HG03159 (cell line): ENCODE results near the gene CEP83.
"Not testable (repeated sequence)": the region's sequence is repeated elsewhere in the genome, so short reads cannot be mapped to it uniquely, and the experiment has no call there.

Source experiments
- ATAC-seq: cut with Tn5 transposase; IDR thresholded peaks from one replicate; pipeline ENCODE4 v1.9.1; 2021; ENCODE audit warnings: mild to moderate bottlenecking, moderate library complexity; ENCODE audit not compliant: unreplicated experiment

Gene CEP83, protein sequence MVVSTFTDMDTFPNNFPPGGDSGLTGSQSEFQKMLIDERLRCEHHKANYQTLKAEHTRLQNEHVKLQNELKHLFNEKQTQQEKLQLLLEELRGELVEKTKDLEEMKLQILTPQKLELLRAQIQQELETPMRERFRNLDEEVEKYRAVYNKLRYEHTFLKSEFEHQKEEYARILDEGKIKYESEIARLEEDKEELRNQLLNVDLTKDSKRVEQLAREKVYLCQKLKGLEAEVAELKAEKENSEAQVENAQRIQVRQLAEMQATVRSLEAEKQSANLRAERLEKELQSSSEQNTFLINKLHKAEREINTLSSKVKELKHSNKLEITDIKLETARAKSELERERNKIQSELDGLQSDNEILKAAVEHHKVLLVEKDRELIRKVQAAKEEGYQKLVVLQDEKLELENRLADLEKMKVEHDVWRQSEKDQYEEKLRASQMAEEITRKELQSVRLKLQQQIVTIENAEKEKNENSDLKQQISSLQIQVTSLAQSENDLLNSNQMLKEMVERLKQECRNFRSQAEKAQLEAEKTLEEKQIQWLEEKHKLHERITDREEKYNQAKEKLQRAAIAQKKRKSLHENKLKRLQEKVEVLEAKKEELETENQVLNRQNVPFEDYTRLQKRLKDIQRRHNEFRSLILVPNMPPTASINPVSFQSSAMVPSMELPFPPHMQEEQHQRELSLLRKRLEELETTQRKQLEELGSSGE

DNA sequence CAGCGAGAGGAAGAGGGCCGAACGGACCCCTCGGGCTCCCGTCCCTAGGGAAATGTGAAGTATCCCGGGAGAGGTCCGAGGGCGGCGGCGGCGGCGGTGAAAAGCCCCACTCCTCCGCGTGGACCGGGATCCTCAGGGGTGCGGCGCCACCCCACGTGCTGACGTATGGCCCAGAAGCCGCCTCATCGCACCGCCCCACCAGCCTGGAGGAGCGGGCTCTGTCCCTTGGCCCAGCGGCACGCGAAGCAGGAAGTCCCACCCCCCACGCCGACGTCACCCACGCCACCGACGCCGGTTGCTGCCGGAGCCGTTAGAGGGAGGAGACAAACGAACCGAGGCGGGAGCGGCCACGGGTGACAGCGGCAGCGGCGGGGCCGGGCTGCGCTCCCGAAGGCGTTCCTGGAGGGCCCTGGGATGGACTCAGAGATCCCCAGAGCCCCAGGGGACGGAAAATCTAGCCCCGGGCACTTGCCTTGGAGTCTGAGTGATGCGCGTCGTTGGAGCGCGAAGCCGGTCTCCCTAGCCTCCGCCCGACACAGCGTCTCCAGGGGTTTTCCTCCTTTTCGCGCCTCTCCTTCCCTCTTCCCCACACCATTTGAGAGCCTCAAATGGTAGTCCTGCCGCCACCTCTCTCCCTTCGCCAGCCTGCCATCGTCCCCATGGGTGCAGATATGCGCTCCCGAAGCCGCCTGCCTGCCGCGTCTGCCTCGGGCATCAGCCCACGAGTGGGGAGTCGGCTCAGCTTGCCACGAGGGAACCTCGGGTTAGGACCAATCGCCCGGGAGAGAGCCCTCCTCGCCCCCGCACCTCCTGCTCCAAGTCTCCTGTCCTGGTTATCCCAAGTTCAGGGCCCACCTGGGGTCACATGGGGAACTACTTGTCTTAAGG is at the start of gene CEP83:
CEP83 (minus strand) TSS at position 140 of the 888 bp plus-strand sequence. CDS start 47,377 bp downstream, outside the sequence.
- peak; percentile 97 for ATAC-seq

DNA sequence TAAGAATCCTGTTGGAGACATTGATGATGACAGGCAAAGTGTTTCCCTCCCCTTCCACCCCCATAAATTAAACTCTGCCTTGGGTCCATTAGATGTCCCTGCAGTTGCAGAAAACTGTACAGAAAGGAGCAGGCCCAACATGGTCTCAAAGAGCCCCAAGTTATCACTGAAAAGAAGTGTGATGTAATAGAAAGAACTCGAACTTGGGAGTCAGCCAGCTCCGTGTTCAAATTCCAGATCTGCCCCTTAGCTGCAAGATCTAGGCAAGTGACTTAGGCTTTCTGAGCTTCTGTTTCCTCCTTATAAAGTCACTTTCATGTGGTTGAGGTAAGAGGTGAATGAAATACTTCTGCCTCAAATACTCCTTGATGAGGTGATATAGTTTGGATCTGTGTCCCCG is 49.6 kb upstream of the CEP83 start:
- no peak for ATAC-seq

DNA sequence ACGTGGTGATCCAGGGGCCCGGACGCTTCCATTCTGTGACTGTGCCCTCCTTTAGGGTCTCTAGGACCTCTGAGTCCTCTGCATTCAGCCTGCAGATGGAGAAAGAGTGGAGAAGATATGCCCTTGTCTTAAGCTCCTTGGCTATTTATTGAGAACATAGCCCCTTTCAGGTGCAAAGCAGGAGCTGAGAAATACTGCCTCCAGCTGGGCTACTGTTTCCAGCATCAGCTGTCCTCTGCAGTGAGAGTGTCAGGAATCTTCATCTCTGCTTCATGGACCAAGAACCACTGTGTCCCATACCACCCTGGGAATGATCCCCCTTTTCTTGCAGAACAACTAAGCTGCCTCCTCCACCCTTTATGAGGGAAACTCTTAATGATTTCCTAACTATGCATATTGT is 47.8 kb upstream of the CEP83 start:
- ATAC-seq, result no peak

DNA sequence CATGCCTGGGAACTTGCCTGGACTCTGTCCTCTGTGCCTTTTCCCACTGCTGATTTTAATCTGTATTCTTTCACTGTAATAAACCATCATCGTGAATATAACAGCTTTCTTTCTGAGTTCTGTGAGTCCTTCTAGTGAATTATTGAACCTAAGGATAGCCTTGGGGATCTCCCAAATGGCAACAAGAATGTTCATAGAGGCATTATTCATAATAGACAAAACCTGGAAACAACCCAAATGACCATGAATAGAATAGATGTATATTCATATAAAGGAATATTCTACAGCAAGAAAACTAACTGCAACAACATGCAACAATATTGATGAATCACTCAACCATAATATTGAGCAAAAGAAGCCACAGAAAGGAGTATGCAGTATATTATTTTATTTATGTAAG is 44.7 kb upstream of the CEP83 start:
- ATAC-seq, result no peak

DNA sequence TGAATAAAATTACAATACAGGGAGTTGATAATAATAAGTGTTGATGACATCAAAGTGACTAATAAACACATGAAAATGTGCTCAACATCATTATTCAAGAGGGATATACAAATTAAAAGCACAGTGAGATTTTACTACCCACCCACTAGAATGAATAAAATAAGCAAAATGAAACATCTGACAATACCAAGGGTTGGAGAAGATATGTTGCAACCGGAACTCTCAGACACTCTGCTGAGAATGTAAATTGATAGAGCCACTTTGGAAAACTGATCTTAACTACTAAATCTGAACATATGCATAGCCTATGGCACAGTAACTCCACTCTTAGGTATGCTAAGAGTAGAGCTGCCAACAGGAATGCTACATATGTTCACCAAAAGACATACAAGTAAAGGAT is 44.0 kb upstream of the CEP83 start:
- ATAC-seq, result no peak

DNA sequence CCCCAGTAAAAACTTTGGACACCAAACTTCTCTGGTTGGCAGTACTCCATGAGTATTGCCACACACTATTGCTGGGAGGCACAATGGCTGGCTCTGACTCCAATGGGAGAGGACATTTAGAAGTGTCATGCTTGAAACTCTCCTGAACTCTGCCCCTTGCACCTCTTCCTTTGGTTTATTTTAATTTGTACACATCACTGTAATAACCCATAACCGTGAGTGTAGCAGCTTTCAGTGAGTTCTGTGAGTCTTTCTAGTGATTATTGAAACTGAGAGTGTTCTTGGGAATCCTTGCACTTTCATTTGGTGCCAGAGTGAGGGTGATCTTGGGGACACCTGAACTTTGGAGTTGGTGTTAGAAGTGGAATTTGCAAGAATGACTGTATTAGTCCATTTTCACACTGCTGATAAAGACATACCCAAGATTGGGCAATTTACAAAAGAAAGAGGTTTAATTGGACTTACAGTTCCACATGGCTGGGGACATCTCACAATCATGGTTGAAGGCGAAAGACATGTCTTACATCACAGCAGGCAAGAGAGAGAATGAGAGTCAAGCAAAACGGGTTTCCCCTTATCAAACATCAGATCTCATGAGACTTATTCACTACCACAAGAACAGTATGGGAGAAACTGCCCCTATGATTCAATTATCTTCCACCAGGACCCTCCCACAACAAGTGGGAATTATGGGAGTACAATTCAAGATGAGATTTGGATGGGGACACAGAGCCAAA is 41.3 kb upstream of the CEP83 start:
- ATAC-seq, result no peak

DNA sequence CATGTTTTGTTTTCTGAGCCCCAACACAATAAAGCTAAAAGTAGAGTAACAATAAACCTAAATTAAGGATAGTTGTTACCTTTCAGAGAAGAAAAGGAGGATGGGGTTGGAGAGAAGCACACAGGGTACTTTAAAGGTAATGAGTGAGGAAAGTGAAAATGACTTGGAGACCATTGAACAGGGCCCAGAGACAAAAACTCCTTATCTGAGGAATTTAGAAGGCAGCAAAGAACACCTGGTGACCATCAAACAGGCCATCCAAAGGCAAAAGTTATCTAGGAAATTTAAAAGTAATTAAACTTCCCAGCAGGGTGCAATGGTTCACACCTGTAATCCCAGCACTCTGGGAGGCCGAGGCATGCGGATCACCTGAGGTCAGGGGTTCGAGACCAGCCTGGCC is 39.0 kb upstream of the CEP83 start:
- no peak for ATAC-seq

DNA sequence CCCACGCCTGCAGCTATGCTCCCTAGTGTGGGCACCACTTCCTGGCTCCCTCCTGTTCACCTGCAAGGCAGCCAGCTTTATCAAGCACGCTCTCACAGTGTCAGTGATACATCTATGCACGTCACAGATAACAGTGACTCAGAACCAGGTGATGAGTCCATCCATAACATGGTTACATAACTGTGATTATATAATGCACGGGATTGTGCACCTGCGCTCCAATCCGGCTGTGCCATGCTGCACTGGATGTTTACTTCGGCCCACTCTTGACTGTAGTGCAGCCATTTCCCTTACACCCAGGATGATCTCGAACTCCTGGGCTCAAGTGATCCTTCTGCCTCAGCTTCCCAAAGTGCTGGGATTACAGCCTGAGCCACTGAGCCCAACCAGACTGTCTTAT is 38.4 kb upstream of the CEP83 start:
- ATAC-seq, result no peak

DNA sequence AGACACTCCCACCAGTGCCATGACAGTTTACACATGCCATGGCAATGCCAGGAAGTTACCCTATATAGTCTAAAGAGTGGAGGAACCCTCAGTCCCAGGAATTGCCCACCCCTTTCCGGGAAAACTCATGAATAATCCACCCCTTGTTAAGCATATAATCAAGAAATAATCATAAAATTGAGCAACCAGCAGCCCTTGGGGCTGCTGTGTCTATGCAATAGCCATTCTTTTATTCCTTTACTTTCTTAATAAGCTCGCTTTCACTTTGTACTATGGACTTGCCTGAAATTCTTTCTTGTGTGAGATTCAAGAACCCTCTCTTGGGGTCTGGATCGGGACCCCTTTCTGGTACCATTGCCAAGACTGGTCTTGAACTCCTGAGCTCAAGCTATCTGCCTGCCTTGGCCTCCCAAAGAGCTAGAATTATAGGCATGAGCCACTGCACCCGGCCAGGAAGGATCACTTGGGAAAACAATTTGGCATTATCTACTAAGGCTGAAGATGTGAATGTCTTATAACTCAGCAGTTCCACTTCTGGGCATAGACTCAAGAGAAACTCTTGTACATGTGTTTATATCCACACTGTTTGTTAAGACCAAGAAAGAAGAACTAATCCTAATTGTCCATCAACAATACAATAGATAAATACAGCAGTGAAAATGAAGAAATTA is 35.9 kb upstream of the CEP83 start:
- ATAC-seq, result no peak

DNA sequence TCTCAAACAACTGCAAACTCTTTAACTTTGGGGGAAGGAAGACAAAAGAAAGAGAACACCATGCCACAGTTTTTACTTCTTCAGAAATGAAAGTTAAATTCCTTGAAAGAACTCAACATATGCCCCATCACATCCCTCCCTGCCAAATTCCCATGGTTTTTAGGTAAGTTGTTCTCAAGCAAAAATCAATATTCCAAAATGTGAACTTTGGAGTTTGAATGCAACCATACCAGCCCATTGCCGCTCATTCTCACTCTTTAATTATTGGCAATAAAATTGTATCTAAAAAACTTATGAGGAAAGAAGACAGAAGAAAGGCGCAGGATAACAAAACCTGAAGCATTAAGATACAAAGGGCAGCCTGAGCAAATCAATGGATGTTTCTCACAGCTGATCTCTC is 31.8 kb upstream of the CEP83 start:
- no peak for ATAC-seq

DNA sequence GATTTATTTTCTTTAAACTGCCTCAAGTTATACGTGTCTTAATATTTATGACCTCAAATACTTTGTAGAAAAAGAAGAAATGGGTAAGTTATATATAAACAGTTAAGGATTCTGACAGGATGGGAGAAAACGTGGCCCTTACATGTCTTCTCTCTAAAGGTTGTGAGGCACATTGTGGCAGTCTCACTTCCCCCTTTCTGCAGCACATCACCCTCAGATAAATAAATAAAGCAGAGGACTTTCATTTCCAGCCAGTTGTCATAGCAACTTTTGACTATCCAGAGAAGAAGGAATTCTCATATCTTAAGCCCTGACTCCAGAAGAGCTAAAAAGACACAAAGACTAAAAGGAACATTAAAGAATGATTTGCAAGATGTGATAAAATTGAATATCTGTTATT is 28.8 kb upstream of the CEP83 start:
- ATAC-seq, result peak; percentile 99

DNA sequence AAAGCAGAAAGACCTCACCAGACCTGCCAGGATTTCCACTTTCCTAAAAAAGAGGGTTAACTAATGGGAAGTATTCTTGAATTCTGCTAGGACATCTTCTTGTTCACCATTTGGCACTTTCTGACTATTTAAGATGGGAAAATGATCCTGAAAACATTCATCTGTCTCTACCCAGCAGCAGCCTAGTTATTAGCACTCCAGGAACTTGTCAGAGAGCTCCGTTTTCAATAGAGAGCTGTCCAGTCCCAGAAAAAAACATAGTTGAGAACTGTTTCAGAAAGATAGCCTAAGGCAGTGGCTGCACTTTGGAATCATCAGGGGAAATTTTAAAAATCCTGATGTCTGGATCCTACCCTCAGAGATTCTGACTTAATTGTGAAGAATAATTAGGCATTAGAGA is 22.1 kb upstream of the CEP83 start:
- ATAC-seq, result no peak

DNA sequence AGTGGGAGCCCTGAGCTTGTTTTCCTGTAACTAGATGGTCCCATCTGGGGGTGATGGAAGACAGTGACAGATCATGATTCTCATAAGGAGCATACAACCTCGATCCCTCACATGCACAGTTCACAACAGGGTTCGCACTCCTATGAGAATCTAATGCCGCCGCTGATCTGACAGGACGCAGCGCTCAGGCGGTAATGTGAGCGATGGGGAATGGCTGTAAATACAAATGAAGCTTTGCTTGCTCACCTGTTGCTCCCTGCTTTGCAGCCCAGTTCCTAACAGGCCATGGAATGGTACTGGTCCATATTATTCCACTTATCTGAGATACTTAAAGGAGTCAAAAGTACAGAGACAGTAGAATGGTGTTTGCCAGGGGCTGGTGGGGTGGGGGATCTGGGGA is 9.9 kb upstream of the CEP83 start:
- no peak for ATAC-seq

DNA sequence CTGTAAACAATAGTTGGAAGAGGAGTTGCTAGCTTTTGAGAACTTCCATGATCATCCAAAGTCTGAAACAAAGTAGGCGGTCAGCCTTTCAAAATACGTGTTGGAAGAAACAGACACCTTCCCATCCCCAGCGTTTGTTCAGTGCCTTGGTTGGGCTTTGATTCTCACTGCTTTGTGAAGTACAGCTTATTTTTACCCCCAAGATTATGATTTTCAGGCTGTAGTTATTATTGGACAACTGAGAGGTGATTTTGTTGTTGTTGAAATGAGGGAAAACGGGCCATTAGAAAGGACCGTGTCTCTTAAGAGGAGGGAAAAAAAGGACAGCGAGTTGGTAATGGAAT is 921 bp upstream of the CEP83 start:
- ATAC-seq, result no peak

DNA sequence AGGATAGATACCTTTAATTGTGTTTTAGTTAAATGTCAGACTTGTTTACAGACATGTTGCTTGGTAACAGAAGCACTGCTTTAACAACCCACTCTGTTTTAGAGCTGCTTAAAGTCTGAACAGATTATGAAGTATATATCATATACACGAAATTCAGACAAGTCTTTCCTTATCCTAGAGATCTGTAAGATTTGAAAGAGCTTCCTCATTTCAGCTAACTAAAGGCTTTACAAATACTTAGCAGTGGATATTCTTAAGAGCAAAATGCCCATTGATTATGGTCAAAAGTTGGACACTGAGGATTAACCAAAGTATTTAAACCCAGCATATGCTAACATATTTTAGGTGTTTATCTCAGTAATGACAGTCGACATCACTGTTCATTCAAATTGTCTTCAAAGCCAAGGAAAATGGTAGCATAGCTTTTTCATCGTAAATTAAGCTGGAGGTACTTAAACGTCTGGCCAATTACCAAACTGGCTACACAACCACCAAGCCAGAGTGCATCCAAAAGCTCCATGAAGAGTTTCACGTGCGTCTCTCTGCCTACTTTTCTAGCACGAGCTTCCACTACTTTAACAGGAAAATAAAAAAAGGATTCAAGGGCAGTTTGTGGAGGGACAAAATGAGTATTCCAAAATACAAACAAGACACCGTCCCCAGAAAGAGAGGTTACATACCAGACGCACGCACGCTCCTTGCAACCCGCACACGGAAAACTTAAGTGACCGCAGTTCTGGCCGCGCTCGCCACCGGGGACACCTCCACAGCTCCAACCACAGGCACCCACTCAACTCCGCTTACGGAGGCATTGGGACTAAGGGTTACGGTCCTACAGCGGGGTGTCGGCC is 565 bp downstream of the CEP83 start:
- ATAC-seq, result peak; percentile 34

DNA sequence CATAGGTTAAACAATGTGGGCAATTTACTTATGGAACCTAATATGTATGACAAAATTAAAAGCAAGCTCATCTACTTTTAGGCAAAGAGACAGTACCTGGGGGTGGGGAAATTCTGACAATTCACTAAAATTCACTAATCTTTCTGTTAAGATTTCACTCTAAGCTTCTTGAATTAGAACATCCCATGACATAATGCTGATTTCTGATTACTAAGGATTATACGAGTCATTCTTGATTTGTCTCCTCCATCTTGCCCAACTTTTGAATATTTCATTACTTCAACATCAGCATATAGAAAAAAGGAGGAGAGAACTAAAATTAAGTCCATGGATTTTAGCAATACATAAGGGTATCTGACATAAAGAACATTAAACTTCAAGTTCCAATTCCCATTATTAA is 2.4 kb downstream of the CEP83 start:
- no peak for ATAC-seq

DNA sequence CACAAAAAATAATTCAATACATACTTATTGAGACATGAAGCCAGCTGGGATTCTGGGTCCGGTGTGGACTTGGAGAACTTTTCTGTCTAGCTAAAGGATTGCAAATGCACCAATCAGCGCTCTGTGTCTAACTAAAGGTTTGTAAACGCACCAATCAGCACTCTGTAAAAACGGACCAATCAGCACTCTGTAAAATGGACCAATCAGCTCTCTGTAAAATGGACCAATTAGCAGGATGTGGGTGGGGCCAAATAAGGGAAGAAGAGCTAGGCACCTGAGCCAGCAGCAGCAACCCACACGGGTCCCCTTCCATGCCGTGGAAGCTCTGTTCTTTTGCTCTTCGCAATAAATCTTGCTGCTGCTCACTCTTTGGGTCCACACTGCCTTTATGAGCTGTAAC is 5.3 kb downstream of the CEP83 start:
- not testable (repeated sequence) for ATAC-seq

DNA sequence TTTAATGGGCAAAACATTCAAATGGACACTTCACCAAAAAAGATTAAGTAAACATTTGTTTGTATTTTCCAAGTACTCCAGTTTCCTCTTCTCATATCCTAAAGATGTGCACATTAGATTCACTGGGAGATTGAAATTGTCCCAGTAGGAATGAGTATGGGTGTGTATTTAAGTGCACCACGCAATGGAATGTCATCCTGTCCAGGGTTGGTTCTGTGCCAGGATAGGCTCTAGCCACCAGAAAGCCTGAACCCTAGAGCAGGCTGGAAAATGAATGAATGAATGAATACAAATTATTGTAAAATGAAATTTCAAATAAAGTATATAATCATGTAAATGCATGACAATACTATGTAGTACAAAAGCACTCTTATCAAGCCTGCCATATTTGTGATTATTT is 14.0 kb downstream of the CEP83 start:
- no peak for ATAC-seq

DNA sequence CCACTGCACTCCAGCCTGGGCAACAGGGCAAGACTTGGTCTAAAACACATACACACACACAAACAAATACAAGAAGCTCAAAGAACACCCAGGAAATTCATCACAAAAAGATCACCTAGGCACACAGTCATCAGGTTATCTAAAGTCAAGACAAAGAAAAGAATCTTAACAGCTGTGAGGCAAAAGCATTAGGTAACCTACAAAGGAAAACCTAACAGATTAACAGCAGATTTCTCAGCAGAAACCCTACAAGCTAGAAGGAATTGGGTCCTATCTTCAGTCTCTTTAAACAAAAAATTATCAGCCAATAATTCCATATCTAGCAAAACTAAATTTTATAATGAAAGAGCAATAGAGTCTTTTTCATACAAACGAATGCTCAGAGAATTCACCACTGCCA is 22.4 kb downstream of the CEP83 start:
- ATAC-seq, result no peak
